GM18526 (cell line): ENCODE measurements around the gene CCDC85C.

Source experiments
- POLR2A ChIP-seq: IDR thresholded peaks from 3 replicates; pipeline ENCODE4 v1.6.1; 2011; ENCODE audit not compliant: insufficient read length; ENCODE audit errors: extremely low read depth

The CCDC85C gene

DNA sequence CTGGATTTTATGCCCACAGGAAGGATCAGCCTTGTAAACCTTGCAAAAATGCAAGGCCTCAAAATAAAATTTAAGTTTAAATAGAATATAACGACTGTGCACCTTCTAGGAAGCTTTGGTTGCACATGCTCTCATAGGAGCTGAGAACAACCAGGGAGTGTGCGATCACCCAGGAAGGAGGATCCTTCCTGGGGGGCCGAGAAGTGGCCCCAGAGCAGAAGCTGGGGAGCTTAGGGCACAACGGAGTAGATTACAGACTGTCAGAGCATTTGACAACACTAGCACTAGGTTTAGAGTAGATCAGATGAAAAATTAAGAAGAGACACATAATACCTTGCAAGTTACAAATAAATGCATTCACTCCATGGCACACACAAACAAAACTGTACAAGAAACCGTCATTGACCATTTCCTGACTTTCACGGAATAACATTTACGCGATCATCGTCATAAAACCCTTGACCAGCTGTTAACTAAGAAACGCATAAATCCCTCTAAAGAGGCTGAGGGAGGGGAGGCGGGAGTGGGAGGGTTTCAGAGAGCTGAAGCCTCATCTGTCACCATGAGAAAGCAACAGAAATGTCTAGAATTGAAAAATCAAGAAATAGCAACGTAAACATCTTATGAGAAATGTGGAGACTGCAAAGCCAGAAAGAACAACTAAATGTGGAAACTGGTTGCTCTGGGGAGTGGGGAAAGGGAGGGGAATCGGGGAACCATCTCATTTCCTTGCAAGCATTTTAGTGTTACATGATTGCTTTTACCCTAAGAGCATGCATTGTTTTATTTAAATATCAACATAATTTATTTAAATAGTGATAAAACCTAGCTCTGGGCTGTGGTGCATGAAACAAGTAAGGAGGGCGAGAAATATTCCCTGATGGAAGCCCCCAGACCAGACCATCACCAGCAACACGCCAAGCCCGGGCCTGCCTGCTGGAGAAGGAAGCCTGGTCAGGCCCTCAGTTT lies 13.1 kb upstream of the CCDC85C start:
- TF ChIP-seq POLR2A: no peak

DNA sequence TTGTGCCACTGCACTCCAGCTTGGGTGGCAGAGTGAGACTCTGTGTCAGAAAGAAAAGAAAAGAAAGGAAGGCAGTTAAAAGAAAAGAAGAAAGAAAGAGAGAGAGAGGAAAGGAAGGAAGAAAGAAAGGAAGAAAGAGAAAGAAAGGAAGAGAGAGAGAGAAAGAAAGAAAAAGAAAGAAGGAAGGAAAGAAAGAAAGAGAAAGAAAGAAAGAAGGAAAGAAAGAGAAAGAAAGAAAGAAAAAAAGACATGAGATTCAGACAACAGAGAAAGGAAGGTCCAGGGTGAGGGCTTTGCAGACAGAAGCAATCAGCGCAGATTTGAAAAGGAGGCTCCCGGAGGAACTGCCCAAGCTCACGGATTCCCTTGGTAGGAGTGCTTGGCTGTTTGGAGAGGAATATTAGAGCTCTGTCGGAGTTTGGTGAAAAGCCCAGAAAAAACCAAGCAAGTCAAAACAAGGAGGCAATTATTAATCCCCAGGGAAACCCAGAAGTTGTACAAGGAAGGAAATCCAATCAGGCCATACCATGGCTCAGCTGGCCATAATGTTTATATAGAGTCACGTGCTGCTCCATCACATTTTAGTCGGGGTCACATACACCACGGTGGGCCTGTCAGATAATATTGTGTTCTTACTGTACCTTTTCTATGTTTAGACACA lies 11.6 kb upstream of the CCDC85C start:
- no peak for TF ChIP-seq POLR2A

DNA sequence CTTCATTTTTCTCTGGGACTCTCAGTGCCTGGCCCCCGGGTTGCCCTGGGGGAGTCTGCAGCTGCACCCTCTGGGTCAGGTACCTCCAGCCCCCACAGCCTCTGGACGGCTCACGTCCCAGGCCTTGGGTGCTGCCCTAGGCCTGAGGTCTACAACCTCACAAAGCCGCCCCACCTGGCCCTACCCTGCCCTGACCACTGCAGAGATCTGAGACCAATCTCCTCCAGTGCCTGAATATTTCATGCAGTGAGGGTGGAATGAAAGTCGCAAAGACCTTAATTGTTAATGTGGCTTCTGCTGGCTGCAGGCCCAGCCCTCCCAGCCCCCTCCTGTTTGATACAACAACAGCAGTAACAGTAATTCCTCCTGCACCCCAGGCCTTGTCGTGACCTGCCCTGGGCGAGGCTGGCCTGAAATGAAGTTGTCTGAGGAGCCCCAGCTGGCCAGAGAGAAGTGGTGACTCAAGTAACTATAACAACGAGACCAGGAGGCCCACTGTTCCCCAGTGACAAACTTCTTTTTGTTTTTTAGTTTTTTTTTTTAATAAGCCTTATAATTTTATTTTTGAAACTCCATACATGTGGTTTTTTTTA lies 8.8 kb upstream of the CCDC85C start:
- TF ChIP-seq POLR2A: no peak

DNA sequence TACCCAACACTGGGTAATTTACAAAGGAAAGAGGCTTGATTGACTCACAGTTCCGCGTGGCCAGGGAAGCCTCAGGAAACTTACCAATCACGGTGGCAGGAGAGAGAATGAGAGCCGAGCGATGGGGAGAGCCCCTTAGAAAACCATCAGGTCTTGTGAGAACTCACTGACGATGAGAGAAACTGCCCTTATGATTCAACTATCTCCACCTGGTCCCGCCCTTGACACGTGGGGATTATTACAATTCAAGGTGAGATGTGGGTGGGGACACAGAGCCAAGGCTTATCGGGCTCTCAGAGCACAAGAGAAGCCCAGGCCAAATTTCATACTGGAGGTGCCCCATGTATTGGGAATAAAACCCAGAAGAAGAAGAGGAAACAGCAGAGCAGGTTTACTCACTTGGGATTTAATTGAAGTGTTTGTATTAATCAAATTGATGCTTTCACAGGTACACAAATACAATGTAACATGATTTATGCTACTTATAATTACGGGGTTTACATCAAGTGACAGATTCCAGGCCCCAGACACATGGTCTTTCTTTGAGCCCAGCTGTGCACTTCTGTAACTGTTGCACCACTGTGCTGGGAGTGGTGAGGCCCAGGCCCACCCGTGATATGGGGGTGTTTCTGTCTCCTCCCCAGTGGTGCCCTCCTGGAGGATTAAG lies 8.2 kb upstream of the CCDC85C start:
- no peak for TF ChIP-seq POLR2A

DNA sequence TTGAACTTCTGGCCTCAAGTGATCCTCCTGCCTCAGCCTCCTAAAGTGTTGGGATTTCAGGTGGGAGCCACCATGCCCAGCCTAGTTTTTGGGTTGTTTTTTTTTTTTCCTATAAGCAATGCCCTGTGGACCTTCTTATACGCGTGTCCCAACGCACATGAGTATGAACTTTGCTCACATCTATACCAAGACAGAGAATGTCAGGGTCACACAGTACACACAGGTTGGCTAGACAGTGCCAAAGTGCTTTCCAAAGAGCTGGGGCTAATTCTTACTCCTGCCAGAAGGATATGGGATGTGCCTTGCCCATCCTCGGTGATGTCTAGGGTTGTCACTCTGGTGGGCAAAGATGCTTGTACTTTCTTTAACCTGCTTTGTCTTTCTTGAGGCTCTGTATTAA lies 7.6 kb upstream of the CCDC85C start:
- TF ChIP-seq POLR2A: no peak

DNA sequence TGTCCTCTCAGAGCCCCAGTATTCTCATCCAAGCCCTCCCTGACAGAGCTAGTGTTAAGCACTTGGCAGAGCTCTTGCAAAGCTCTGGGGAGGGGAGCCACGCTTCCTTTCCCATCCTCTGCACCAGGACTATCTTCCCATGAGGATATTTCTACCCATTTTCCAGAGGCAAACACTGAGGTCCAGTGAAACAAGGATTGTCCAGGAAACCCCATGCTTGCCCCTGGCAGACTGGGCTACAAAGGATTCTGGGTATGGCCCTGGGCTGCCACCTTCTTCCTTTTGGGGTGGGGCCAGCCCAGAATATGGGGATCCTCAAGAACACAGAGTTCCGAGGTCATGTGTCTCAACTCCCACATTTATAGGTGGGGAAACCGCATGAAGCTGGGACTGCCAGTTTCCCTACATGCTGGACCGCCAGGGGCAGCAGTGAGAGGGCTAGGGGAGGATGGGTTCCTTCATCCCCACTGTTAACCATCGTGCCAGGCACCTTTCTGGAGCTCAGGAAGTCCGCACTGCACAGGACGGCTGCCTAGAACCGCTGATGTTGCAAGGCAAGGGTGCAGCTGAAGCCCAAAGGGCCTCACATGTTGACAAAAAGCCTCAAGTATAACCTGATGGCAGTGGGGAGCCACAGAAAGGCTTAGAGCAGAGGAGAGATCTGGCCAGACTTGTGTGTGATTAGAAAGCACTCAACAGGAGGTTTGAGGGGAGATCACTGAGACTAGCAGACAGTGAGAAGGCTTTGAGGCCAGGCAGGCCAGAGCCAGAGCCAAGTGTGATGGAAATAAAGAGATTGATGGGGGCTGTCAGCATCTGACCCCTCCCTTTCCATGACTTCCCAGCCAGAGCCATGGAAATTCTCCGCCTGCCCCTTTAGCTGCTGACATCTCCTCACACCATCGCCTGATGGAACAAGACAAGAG lies 5.5 kb upstream of the CCDC85C start:
- TF ChIP-seq POLR2A: no peak

DNA sequence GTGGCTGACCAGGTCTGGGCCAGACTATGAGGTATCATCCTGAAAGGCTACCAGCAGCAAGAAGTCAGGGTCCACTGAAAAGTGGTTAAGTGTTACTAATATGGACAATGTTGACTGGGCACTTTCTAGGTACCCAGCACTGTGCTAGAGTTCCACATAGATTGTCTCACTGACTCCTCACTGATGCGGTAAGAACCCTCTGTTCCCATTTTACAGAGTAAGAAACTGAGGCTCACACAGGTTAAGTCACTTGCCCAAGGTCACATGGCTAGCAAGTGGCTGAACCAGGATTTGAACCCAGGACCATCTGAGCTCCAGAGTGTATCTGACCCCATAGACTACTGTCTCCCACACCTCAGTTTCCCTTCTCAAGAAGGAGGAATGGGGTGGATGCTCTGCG lies 4.6 kb upstream of the CCDC85C start:
- TF ChIP-seq POLR2A: no peak

GRCh38 chr14:99606359-99606758 lies 2.4 kb upstream of the CCDC85C start:
- no peak for TF ChIP-seq POLR2A

DNA sequence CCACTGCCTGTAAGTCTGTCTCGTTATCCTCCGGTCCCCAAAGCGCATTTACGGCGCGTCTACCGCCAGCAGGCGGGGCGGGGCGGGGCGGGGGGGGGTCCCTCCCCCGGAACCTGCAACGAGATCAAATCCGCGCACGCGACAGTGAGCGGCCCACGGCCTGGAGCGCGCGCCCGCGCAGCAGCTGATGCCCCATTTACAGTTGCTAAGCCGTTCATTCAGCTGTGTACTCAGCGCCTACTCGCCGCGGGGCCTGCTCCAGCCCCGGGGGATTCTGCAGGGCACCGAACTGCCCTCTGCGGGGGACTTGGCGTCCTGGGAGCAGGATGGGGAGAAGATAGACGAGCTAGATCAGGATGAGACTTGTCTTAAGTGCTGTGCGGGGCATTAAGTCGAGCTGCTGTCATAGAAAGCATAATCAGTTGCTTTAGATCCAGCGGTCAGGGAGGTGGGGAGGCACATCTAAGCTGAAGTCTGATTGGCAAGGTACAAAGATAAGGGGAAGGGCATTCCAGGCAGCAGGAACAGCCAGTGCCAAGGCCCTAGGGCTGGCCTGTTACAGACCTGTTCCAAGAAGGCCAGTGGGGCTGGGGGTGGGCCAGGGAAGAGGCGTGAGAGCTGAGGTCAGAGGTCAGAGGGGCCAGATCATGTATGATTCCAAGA lies 1.4 kb upstream of the CCDC85C start:
- no peak for TF ChIP-seq POLR2A

GRCh38 chr14:99604766-99605298 lies 825 bp upstream of the CCDC85C start:
- TF ChIP-seq POLR2A: no peak

DNA sequence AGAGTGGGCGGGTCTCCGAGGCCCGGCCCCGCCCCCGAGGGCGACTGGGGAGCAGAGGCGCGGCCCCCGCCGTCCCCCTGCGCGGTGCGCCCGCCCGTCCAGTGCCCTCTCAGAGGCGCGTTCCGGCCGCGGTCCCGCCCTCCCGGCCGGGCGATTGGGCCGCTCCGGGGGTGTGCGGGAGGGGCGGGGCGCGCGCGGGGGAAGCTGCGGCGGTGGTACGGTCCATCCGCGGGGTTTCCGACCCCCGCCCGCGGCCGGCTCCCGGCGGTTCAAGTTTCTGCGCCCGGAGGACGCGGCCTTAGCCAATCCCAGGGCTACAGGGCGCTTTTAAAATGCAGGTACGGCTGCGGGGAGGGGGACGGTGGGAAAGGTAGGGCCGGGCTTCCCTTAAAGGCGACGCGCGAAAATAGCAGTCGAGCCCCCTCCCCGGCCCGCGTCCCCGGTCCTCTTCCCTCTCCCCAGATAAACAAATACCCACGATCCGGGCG lies 315 bp upstream of the CCDC85C start:
- TF ChIP-seq POLR2A: no peak

DNA sequence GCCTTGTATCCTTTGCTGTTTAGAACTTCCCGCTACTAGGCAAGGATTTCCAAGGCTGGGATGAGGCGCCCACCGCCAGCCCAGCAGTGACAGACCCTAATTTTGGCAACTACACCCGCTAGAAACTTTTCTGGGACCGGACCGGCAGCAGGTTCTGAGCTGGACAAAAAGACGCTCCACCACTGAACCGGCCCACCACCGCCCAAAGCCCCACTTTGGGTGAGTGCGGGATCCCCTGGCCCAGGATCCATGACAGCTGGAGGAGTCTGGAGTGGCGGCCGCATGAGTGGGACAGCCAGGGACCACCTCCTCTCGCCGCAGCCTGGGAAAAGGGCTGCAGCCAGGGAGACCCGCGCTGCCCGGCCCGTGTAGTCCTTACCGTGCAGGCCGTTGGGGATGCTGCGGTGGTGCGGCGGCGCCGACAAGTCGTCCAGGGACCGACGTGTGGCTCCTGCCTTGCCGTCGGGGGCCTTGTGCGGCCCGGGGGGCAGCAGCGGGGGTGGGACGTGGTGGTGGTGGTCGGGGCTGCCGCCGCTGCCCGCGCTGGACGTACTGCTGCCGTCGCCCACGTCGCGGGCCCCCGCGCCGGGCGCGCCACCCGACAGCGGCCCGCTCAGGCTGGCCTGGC lies 1.1 kb downstream of the CCDC85C start:
- no peak for TF ChIP-seq POLR2A
